Stimulated activated CD4-positive, alpha-beta T cell treated with anti-CD3 and anti-CD28 coated beads, Interleukin-1b, Interleukin-23, amount 100 ng/mL, for 1 hour (primary cell): ENCODE results near the gene IFRD2.
"Not testable (repeated sequence)": the region's sequence is repeated elsewhere in the genome, so short reads cannot be mapped to it uniquely, and the experiment has no call there.

Experiments
- DNase-seq, 2 donors: peaks; one replicate each; pipeline ENCODE4 v3.0.0-alpha.2; 2020; ENCODE audit warnings: low read depth in 2 of 2

Gene IFRD2

DNA sequence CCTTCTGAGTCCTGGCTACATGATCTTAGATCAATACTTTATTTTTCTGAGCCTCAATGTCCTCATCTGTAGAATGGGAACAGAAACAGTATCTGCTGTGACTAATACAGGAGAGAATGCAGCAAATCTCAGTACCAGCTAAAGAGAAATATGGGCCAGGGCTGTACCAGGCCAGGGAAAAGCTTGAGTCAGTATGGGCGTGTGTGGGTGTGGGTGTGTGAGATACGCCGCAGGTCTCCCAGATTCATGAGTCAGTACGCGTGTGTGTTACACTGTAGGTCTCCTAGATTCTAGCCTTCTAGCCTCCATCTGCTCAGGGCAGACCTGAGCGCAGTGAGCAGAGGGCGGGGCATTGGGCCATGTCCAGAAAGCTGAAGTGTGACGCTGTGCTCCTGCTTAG lies 41.0 kb downstream of the IFRD2 start:
- DNase-seq = no peak

DNA sequence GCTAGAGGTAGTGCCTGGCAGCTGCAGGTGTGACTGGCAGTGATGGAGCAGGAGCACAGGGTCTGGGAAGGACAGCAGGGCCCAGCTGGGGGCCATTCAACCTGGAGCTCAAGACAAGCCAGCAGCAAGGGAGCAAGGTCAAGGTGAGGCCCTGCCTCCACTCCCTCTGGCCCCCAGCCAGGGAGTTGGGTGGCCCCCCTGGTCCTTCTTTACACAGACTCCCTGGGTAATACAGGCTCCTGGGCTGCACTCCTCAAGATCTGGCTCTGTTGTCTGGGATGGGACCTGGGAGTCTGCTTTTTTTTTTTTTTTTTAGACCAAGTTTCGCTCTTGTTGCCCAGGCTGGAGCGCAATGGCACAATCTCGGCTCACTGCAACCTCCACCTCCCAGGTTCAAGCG lies 41.7 kb downstream of the IFRD2 start:
- DNase-seq = no peak

DNA sequence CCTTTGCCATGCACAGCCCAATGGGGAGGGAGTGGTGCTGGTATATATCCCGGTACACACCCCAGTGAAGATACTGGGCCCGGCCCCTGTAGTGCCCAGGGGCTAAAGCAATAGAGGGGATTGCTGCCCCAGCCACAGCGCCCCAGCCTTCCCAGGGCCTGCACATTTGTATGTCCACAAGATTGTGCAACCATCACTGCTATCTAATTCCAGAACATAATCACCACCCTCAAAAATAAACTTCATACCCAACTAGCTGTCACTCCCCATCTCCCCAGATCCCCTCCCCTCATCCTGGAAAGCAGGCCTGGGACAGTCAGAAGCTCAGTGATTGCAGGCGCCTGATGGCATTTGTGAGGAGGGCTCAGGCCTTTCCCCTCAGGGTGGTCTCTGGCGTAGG lies 42.8 kb downstream of the IFRD2 start:
- DNase-seq = no peak

DNA sequence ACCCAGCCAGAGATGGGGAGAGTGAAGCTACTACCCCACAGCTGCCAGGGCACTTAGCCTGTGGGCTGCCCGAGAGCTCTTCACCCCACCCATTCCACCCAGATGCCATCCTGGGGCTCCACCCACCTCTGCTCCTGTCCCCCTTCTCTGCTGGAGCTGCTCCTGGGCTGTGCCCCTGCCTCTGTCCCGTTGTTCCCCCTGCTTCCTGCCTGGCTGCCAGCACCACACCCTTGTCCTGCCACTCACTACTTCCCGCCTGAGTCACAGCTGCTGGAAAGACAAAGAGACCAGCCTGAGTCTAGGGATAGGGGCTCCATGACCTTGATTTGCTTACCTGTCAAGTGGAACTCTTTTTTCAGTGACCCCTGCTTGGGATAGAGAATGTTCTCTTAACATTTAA lies 43.8 kb downstream of the IFRD2 start:
- no peak for DNase-seq

DNA sequence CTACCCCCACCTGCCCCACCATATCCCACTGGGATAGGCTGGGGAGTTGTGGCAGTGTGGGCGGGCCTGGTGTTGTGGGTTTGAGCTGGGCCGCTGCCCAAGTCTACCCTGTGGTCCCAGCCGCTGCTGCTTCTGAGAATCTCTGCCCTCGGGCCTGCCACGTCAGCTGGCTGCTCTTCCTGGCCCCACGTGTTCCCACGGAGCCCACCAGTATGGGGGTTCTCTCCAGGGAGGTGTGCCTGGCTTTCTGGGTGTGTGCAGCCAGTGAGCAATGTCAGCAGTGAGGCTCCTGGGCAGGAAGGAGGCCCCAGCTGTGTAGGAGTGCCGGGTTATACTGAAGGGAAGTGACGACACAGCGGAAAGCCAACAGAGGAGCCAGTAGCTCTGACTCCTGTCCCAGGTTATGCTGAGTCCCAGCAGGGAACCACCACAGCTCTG lies 45.7 kb downstream of the IFRD2 start:
- DNase-seq = peak in 1 of 2 donors; percentile 50

DNA sequence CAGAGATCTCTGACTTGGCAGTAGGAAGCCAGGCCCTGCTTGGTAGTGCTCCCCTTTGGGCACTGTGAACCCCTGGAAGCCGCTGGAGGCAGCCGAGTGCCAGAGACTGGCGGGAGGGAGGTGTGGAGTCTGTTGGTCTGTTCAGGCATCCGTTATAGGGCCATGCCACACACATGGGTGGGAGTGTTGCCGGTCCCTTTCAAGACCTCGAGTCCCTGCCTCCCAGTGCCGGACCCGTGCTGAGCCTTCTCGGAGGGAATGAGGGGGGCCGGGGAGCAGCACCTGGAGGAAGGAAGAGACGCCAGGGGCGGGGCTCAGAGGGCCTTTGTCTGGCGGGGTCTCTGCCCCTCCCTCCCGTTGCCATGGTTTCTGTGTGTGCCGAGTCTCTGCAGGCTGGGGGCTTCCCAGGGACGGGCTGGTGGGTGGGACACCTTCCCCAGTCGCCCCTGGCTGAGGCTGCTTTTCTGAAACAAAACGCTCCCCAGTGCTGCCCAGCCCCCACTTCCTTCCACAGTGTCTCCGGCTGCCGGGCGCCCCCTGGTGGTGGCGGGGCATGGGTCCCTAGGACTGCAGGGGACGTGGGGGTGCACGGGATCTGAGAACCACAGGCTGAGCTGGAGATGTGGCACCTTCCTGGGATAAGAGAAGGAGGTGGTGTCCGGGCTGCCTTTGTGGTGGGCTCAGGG lies 46.3 kb downstream of the IFRD2 start:
- peak; percentile 91 to 98 for DNase-seq

DNA sequence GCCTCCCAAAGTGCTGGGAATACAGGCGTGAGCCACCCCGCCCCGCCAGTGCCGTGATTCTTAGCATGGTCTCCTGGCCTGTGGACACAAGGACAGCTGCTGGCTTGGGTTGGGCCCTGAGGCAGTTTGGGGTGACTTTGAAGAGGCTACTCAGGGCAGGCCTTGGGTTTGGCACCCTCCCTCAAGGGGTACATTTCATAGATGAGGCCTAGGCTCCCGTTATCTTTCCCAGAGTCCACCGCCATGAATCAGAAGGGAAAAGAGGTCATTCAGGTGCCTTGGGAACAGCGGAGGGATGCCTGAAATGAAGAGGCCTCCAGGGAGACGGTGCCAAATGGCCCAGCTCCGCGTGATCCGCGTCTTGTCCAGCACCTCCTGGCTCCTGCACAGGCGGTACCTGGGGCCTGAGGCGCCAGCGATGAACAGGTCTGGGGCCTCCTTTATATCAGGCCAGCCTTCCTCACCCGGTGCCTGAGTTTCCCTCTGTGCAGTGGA lies 46.9 kb downstream of the IFRD2 start:
- no peak for DNase-seq

DNA sequence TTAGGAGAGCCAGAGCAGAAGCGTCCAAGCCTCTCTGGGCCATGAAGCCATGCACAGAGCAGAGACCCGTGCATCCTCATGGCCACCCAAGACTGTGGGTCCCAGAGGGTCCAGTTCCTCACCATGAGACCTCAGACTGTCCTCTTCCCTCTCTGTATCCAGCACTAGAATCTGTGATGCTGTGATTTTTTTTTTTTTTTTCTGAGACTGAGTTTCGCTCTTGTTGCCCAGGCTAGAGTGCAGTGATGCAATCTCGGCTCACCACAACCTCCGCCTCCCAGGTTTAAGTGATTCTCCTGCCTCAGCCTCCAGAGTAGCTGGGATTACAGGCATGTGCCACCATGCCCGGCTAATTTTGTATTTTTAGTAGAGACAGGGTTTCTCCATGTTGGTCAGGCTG lies 47.4 kb downstream of the IFRD2 start:
- not testable (repeated sequence) for DNase-seq

DNA sequence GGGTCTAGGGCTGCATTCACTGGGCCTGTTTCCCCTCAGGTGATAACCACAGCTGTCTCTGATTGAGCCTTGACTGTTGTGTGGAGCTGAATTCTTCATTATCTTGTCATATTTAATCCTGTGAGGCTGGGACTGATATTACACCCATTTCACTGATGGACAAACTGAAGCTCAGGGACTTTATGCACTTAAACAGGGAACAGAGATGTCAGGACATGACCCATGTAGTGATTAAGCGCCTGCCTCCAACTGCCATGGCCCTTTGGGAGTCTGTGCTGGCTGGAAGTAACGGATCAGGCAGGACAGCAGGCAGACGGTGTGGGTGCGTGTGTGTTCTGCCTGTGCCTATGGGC lies 48.7 kb downstream of the IFRD2 start:
- DNase-seq = no peak

DNA sequence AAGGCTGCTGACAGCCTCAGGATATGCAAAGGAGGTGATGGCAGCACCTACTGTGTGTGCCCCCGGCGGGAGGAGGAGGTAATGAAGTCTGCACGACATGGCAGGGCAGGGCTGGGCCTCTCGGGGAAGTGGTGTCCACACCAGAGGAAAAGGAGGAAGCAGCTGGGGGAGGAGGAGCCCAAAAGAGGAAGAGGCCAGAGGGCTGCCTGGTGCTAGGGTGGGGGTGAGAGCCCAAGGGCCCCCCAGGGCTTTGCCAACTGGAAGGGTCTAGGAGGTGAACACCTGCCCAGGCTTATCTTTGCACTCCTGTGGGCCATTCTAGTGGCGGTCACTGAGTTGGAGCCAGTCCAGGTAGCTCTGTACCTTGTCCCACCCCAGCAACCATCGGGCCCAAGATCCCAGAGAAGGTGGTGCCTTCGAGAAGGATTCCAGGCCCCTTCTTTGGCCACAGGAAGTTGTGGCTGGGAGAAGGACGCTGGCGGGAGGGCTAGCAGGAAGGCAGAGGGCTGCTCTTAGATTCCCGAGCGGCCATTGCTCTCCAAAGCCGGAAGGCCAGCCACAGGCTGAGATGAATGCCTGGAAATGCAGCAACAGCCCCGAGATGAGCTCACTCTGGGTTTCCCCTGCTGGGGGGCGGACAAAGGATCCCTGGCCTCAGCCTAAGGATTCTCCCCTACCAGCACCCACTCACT lies 49.2 kb downstream of the IFRD2 start:
- no peak for DNase-seq

DNA sequence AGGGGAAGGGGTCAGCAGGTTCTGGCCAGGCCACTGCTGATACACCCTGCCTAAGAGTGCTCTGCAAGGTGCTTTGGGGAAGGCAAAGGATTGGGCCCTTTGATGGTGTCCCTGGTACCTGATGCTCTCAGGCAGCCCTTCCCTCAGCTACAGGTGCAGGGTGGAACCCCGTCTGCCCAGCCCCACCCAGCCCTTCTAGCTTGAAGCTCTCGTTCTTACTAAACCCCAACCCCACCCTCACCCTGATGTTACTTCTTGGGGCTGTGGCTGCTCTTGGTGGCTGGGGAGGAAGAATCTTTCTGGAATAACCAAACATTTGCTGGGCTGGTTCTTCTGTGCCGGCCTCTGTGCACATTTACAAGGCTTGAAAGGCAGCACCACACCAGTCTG lies 49.9 kb downstream of the IFRD2 start:
- no peak for DNase-seq

DNA sequence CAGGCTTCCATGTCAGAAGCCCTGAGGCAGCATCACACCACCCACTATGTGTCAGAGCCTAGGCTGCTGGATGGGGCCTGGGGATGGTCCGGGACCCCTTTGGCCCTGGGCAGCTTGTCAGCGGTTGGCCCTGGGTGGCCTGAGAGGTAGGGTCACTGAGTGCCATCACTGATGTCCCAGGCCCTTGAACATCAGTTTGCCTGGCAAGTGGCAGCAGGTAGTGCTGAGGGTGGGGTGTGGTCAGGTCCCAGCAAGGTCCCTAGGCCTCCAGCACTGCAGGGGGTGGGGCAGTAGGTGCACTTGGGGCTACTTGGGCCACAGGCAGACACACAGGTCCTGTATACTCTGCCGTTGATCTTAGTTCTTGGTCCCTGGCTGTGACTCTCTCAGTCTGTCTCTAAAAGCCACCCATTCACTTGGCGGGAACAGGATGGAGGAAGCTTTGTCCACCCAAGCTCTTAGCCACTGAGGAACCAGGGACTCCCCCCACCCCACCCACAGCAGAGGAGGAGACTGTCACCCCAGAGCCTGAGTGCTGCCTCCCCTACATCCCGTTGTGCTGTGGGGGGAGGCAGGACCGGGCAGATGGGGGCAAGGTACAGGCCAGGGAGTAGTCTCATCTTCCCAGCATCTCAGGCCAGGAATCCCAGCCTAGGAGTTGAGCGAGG lies 50.4 kb downstream of the IFRD2 start:
- DNase-seq = no peak

DNA sequence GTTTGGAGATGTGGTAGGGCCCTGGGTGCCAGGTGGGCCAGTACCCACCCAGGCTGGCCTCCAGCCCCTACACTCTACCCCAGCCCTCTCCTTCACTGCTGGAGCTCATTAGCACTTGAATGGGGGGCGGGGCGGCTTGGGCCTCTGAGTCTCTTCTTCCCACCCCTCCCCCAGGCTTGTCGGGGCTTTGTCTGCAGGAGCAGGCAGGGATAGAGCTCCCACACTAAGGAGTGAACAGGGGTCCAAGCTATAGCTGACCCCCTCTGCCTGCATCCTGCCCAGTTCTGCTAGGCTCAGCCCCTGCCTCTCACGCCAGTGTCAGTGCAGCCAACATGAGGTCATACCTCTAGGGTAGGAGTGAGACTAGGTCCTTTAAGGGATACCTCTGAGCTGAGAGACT lies 51.1 kb downstream of the IFRD2 start:
- DNase-seq = no peak

DNA sequence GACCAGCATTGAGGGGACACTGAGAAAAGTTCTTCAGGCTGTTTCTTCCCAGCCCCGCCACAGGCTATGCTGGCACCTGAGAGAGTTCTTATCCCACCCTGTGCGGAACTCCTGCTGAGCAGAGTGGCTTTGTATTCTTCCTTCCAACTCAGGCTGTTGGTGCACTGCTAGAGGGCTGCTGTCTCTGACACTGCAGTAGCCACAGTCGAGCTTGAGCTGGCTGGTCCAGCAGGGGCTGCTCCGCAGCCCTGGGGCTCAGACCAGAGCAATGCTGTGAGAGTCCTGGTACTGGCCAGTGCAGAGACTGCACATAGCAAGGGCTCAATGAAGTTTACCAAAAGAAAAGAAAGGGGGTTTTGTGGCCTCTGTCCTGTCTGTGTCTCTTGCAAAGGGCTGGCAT lies 52.6 kb downstream of the IFRD2 start:
- no peak for DNase-seq

DNA sequence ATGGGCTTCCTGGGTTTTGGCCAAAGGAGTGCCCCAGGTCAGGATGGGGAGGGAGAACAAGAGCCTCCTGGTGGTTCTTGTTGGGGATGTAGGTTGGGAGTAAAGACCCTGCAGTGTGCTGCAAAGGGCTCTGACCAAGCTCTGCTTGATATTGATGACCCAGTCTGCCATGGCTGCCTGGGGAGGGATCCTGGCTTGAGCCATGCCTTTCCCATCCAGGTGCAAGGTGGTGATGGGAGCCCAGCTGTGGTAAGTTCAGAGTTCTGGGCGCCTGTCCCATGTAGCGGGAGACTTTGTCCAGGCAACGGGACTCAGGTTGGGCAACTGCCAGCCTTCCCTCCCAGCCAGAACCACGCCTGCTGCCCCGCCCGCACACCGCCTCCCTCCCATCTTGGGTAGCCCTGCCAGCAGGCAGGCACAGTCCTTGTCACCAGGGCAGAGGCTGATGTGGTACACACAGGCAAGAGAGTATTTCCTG lies 53.6 kb downstream of the IFRD2 start:
- no peak for DNase-seq

DNA sequence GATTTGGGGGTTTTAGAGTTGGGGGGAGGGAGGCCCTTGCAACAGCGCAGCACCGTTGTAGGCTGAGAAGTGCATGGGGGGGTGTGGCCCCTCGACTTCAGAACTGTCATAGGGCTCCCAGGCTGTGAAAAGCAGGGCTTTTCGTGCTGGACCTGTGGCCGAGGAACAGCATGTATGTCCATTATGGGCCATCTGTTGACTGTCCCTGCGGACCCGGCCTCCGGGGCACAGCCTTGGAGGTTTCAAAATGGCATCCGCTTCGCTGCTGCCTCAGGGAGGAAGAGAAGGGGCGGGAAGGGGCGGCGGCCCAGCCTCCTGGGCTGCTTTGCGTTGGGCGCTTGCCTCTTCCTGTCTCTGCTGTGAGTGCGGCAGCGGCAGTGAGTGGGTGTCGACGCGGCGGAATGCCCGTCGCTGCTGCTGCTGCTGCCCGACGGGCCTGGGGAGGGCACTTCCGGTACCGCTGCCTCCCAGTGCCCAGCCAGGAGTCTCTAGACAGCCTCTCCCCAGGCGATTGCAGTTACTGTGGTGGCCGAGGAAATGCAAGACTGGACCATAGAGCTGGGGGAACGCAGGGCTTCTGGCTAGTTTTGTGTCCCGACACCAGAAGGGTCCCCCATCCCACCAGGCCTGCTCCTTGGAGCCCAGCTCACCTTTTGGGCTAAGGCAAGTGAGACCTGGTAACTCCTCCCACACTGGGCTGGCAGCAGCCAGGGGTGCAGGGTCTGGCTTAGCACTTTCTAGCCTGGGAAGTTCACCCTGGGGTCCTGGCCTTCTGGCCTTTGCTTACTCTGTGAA lies 54.3 kb downstream of the IFRD2 start:
- peak; percentile 67 to 68 for DNase-seq
